HG03097 (cell line): Measurements from ENCODE around the gene RALGDS.

Experiments
- ATAC-seq: cut with Tn5 transposase; IDR thresholded peaks from one replicate; pipeline ENCODE4 v1.9.1; 2021; ENCODE audit not compliant: unreplicated experiment, low FRiP score

The RALGDS gene

DNA sequence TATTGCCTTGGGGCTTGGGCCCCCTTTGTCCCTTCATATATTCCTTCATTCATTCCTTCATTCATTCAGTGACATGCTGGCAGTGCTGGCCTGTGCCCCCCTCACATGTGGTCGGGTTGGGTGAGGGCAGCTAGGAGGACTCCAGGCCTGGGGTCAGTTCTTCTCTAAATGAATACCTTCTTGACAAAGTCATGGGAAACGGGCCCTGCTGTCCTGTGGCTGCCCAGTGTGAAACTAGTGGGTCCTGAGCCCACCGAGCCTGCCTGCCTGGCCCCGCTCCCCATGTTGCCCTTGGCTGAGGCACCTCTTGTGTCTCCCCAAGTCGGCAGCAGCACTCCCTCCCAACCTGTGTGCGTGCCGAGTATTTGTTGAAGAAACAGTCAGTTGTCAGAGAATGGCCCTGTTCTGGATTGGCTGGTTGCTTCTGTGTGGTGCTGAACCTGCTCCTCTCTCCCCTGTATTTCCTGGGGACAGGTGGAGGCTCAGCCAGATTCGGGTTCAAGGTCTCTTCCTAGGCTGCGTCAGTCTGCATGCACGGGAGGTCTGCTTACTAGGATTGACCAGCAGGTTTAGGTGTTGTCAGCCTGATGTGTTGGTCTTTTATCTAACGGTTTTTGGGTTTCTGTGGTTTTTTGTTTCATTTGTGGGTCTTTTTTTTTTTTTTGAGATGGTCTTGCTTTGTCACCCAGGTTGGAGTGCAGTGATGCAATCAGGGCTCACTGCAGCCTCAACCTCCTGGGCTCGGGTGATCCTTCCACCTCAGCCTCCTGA is 62.3 kb downstream of the RALGDS start:
- ATAC-seq = no peak

- no peak for ATAC-seq
These were observed 63.0 kb downstream of the RALGDS start for GRCh38 chr9:133058071-133058470.

- ATAC-seq = no peak
These were observed 63.5 kb downstream of the RALGDS start for GRCh38 chr9:133057553-133057952.

DNA sequence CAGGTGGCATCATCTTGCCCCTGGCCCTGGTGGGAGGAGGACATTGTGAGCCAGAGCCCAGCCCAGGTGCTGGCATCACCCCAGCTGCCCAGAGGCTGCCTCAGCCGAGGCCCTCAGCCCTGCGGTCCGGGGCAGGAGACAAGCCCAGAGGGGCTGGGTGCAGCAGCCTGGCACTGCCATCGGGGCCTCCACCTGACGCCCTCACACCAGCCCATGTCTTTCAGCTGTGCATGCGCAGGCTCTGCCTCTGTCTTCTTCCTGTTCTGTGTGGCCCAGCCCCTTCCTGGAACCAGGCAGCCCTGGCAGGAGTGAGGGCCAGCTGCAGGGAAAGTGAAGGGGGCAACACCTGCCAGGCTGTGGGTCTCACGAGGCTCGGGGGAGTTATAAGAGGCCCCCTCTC is 64.0 kb downstream of the RALGDS start:
- no peak for ATAC-seq

DNA sequence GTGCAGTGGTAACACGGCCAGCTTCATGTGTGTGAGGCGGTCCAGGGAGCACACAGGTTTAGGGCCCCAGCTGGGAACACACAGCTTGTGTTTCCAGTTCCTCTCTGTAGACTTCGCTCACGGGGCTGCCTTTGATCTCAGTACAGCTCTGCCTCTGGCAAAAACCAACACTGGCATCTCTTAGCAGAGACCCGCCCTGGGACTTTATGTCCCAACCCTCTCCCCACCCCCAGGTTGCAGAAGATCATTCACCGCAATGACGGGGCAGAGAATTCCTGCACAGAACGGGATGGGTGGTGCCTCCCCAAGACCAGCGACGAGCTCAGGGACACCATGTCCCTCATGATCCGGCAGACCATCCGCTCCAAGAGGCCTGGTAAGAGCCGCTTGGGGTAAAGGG is 64.5 kb downstream of the RALGDS start:
- ATAC-seq = no peak

DNA sequence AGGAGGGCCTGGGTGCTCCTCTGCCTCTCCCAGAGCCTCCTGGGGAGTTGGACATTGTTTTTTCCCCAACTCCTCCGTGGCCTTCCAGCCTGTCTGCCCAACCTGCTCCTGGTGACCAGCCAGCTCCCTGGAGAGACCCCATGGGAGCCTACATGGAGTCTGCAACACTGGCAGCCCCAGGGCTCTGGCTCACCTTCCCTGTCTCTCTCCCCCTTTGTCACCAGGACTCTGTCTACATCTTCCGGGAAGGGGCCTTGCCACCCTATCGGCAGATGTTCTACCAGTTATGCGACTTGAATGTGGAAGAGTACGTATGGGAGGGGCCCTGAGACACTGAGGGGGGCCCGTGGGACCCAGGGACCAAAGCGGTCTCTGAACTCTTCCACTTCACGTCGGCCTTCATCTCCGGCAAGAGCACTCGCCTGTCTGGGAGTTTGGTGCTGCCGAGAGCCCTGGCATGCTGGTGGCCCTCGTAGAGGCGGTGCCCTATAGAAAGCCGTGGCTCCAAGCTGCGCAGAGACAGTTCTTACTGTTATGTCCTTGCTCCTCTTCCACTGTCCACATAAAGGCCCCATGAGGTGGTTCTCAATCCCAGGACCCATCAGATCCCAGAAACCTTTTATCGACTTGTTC is 65.1 kb downstream of the RALGDS start:
- ATAC-seq = no peak

DNA sequence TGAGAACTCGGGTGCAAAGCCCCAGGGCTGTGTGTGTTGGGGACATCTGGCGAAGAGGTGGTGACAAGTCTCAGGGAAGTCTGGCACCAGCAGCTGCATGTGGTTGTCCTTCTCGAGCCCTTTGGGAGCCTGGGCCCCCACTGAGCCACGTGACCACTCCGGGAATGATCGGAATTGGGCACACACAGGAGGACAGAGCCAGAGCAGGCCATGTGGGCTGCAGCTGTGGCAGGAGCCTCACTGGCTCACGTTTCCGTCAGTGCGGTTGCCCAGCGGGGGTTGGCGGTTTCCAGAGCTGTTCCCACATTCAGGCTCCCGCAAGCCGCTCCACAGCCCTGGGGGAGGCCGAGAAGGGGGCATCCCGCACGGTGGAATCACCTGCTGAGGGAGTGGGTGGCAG is 66.1 kb downstream of the RALGDS start:
- ATAC-seq = no peak

DNA sequence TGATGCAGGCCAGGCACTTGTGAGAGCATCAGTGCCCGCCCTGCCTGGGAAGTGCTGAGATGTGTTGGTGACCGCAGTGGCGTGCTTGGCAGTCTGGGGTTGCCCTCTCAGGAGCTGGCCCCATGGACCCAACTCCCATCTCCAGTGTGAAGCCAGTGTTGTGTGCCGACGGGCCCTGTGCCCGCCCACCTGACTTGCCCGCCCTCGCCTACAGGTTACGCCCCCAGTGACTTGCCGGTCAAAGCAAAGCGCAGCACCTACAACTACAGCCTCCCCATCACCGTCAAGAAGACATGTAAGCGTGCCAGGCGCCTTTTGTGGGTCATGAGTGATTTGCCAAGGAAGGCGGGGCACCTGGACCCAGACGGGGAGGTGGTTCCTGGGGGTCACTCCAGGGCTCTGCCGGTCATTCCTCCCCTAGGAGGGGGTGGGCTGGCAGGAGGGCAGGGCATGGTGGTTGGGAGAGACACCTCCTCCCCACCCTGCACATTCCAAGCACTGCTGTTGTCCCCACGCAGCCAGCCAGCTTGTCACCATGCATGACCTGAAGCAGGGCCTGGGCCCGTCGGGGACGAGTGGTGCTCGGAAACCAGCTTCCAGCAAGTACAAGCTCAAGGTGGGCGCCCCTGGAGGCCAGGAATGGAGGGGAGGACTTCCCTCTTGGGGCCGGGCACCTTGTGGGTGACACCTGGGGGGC is 66.7 kb downstream of the RALGDS start:
- no peak for ATAC-seq

- no peak for ATAC-seq
These were observed 69.0 kb downstream of the RALGDS start for GRCh38 chr9:133051966-133052539.

GRCh38 chr9:133051281-133051900 is 69.6 kb downstream of the RALGDS start:
- ATAC-seq = no peak

DNA sequence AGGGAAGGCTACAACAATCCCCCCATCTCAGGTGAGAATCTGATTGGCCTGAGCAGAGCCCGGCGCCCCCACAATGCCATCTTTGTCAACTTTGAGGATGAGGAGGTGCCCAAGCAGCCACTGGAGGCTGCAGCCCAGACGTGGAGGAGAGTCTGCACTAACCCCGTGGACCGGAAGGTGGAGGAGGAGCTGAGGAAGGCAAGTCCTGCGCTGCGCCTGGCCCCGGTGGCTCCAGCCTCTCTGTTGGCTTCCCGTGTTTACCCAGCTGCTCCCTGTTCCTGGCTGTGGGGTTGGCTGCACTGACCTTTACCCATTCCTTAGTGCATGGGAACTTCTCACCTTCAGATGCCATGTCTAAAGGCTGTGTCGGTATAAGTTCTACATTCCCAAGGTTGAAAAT is 70.3 kb downstream of the RALGDS start:
- no peak for ATAC-seq

- no peak for ATAC-seq
These were observed 70.9 kb downstream of the RALGDS start for GRCh38 chr9:133050142-133050541.

- ATAC-seq = no peak
These were observed 72.0 kb downstream of the RALGDS start for GRCh38 chr9:133049043-133049442.

DNA sequence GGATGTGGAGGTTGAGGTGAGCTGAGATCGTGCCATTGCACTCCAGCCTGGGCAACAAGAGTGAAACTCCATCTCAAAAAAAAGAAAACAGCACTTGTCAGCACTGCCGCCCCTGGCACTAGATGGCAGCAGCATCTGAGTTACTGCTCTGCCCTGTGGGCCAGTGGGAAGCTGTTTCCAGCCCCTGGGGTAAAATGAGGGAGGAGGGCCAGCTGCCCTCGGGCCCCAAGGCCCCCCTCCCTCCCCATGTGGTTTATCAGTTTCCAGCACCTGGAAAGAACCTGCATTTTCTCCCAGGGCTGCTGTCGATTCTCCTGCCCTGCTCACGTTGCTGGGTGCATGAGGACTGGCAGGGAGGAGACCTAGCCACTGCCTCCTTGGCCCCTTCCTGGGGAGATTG is 72.4 kb downstream of the RALGDS start:
- no peak for ATAC-seq
